ENCODE data around the gene ROR1. TPM values are rescaled to one million over a fixed set of nuclear protein-coding genes. Genes with fewer than 3 reads are reported as not detected.

The ROR1 gene
- total RNA-seq, 2 donors from 2014 or later = 0.25 TPM; not detected in 1

DNA sequence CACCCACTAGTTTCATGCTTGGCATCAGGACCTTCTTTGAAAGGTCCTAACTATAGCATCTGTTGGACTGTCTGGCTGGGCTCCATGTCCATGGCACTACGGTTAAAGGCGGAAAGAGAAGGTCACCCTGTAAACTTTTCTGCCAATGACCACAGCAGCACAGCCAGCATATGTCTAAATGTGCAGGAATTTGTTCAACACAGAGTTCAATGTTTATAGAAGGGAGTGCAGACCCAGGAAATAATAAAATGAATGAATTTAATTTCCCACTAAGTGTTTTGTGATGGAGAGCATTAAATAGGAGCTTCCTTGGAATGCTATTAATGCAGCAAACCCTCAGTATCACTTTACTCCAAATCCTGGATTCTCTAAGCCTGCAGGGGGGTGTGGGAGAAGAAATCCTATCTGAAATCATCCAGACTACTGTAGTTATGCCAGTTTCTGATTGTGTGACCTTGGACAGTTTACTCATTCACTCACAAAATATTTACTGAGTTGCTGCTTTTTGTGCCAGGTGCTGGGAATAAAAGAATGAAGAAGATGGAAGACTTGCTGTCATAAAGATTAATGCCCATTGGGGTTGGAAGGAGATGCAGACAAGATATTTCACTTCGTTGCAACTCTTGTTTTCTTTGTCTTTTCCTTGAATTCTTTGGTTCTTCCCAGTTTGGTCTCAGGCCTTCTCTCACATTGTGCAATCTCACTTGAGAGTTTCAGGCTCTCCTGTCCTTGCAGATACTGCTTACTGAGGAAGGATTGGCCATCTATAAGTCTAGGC lies 195.0 kb downstream of the ROR1 start:
- DNase-seq (ENCODE audit: low spot score in 2 of 2) (no peak), ATAC-seq (no peak)
- H3K27ac Mint-ChIP-seq = no peak overlapping the region
- no peaks in the 10 kb centered on the region for H3K36me3 Mint-ChIP-seq
- no peaks in the 10 kb centered on the region for H3K9me3 Mint-ChIP-seq

DNA sequence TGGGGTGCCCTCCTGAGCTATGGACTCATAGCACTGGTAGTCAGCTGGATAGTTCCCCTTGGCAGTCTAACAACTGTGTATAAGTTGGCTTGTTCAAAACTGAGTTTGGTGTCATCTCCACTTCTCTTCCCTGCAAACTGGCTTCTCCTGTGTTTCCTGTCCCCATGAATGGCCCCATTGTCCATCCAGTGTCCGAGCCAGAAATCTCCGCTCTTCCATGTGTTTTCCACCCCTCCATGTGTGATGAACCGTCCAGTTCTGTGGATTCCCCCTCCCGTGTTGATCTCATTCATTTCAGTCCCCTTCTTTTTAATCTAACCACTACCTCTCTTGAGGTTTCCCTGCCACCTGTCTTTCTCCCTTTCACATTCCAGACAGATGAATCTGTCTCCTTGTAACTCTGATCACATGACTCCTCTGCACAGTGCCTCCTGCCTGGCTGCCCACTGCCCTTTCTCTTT lies 195.7 kb downstream of the ROR1 start:
- no peak overlapping the region for H3K27ac Mint-ChIP-seq
- DNase-seq (ENCODE audit: low spot score in 2 of 2) (no peak), ATAC-seq (no peak)
- no peaks in the 10 kb centered on the region for H3K9me3 Mint-ChIP-seq
- H3K36me3 Mint-ChIP-seq = no peaks in the 10 kb centered on the region

DNA sequence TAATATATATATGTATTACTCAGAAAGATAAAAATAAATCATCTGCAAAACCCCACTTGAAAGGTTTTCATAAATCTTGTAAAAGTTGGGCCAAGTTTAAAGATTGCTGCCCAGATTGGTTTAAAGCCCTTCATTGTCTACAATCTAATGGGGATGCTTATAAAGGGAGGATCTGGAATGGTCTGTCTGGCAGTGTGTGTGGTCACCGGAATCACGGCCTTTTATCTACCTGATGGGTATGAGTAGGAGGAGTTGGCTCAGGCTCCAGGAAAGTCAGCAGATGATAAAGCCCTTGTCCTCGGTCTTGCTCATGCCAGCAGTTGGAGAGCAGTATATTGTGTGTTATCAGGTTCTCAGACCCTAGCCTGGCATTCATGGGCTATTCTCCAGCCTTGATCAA lies 197.7 kb downstream of the ROR1 start:
- Mint-ChIP-seq H3K27ac (no peak overlapping the region), H3K36me3 (no peaks in the 10 kb centered on the region), H3K9me3 (peaks cover 0 to under 1% of the 10 kb centered on the region in 2 donors)
- ATAC-seq (no peak), DNase-seq (ENCODE audit: low spot score in 2 of 2) (no peak)

DNA sequence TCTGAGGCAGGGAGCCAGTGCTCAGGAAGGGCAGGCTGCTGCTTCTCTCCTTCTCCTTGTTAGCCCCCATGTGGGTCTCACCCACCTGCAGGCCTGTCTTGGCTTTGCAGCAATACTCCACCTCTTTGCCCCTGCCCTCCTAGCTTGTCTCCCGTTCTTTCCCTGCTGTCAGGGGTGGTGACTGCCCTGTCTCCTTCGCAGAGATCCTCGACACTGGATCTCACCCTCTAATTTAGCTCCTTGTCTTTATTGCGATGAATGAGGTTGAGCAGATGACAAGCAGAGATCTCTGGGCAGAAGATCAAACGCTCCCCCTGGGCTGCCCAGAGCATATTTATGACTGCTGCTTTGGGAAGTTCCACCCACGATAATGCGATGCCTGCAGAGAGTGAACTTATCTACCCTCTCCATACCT lies 199.2 kb downstream of the ROR1 start:
- DNase-seq (ENCODE audit: low spot score in 2 of 2) (no peak), ATAC-seq (no peak)
- Mint-ChIP-seq H3K27ac (no peak overlapping the region), H3K9me3 (peaks cover 0 to 5% of the 10 kb centered on the region in 2 donors), H3K36me3 (no peaks in the 10 kb centered on the region)

DNA sequence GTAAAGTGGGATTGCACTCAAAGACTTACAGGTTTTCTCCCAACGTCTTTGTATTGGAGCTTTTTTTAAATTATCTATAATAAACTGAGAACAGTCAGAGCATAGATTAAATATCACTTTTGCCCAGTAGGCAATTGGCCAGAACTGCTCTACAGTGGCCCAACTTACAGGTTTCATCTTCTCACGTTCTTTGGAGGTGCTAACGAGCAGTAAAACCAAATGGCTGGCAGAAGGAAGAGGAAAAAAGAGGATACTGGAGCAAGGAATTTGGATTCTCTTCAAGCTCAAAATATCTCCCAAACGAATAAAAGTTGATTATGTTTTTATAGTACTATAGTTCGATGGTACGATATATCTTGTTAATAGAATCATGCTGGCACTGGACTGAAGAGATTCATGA lies 201.1 kb downstream of the ROR1 start:
- no peak for ATAC-seq

DNA sequence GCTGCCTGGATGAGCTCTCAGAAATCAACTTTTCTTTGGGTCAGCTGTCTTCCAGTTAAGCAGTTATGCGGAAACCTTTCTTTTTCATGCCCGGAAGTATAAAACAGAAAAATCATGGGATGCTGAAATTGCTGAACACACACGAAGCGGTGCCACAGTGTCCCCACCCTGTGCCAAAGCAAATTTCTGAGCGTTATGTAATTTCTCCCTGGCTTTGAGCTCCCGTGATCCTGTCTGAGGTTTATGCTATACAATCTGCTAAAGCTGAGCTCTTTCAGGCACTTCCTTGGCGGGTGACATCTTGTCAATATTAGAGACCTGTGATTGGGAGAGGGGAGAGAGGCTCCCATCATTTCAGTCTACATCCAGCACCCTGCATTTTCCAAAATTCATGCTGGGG lies 201.7 kb downstream of the ROR1 start:
- H3K36me3 Mint-ChIP-seq = no peaks in the 10 kb centered on the region
- H3K9me3 Mint-ChIP-seq = peaks cover 0 to 5% of the 10 kb centered on the region in 2 donors
- ATAC-seq = no peak
- H3K27ac Mint-ChIP-seq = no peak overlapping the region
- DNase-seq (ENCODE audit: low spot score in 2 of 2) = no peak

More for the DNA sequence above, 201.1 kb downstream of the ROR1 start:
- no peak for DNase-seq (ENCODE audit: low spot score in 2 of 2)
- Mint-ChIP-seq H3K27ac (no peak overlapping the region), H3K36me3 (no peaks in the 10 kb centered on the region), H3K9me3 (peaks cover 0 to 5% of the 10 kb centered on the region in 2 donors)

DNA sequence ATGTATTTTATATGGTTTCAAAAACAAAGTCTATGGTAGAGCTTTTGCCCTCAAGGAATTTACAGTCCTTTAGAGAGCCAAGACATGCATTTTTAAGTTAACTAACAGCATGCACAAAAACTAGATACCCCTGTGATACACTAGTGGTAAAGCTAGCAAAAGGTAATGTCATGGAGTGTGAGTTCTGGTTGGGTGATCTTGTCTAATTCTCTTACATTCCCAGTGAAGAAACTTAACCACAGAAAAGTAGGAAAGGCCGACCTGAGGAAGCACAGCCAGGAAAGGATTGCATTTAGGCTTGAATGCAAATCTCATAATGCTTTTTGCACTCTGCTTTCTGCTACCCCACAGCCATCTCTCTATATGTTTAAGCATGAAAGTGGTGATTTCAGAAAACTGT lies 202.2 kb downstream of the ROR1 start:
- ATAC-seq (no peak), DNase-seq (ENCODE audit: low spot score in 2 of 2) (no peak)
- peaks cover 0 to 5% of the 10 kb centered on the region in 2 donors for H3K9me3 Mint-ChIP-seq
- H3K36me3 Mint-ChIP-seq = no peaks in the 10 kb centered on the region
- H3K27ac Mint-ChIP-seq = no peak overlapping the region

DNA sequence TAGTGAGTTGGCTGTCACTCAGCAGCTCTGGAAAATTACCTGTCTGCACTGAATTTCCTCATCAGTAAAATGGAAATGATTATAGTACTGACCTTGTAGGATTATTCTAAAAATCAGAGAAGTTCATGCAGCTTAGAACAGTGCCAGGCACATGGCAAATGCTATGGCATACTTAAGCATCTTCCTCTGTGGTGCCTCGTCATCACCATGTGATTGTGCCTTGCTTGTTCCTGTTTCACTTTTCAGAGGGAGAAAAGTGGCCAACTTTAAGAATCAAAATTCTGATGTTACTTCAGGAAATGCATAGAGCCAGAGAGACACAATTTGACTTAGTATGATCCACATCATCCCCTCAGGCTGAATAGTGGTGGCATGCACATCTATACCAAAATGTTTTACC lies 203.6 kb downstream of the ROR1 start:
- no peak for DNase-seq (ENCODE audit: low spot score in 2 of 2)
- H3K27ac Mint-ChIP-seq = no peak overlapping the region
- peaks cover 0 to 5% of the 10 kb centered on the region in 2 donors for H3K9me3 Mint-ChIP-seq
- ATAC-seq = no peak
- no peaks in the 10 kb centered on the region for H3K36me3 Mint-ChIP-seq

DNA sequence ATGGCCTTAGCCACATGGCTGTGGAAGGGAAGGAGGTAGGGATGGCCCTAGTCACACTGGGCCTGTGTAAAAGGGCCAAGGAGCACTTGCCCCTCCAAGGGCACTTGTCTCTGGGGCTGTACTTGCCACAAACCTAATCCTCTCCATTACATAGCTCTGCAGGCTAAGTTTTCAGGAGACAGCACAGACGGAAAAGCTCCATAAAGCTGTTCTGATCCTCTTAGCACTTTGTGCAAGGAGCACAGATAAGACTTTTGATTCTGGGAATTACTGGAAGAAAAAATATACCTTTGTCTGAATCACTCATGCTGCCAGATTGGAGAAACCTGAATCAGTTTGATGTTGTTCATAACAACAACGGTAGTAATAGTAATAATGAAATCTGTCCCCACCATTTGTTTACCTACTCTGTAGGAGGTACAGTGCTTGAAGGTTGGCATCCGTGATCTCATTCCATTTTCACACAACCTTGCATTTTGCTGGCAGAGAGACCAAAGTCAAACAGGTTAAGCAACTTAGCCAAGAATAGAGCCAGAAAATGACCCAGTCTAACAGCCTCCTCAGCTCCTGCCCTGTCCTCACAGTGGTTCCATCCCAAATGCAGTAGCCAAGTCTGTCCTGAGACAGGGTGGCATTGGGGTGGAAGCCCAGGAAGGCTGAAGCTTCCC lies 207.1 kb downstream of the ROR1 start:
- no peak for DNase-seq (ENCODE audit: low spot score in 2 of 2)
- no peak for ATAC-seq
- Mint-ChIP-seq H3K9me3 (peaks cover 0 to 5% of the 10 kb centered on the region in 2 donors), H3K36me3 (no peaks in the 10 kb centered on the region), H3K27ac (no peak overlapping the region)

DNA sequence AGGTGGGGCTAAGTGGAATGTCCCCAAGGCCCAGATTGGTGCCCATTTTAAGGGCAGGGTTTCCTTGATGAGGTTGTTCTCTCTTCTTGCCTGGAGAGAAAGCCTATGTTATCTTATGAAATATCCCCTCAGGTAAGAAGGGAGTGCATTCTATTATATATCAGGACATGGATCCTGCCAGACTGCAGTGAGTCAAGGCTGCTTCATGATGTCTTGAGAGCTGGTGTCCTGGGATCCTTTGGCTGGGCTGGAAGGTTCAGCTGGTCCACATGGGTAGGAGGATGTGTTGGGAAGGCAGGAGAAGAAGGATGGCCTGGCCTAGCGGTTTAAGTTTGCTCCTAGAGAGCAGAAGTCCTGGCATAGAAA lies 207.6 kb downstream of the ROR1 start:
- peak overlapping the region in 1 of 2 donors; percentile 48 for H3K27ac Mint-ChIP-seq
- peaks cover 0 to 5% of the 10 kb centered on the region in 2 donors for H3K9me3 Mint-ChIP-seq
- ATAC-seq = no peak
- H3K36me3 Mint-ChIP-seq = no peaks in the 10 kb centered on the region
- DNase-seq (ENCODE audit: low spot score in 2 of 2) = no peak

DNA sequence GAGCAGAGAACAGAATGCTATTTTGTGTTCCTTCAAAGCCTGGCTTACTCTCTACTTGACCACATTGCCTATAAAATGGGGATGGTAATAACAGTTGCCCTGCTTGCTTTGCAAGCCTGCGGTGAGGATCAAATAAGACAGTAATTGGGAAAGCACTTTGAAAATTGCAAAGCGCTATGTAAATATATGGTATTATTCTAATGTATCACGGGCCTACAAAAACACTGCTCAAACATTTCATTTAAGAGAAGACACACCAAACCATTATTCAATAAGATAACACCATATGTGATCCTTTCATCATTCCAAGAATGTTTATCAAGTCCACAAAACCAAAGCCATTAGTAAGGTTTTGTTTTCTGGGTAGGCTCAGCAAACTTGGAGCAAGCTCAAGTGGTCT lies 208.4 kb downstream of the ROR1 start:
- no peak for ATAC-seq

DNA sequence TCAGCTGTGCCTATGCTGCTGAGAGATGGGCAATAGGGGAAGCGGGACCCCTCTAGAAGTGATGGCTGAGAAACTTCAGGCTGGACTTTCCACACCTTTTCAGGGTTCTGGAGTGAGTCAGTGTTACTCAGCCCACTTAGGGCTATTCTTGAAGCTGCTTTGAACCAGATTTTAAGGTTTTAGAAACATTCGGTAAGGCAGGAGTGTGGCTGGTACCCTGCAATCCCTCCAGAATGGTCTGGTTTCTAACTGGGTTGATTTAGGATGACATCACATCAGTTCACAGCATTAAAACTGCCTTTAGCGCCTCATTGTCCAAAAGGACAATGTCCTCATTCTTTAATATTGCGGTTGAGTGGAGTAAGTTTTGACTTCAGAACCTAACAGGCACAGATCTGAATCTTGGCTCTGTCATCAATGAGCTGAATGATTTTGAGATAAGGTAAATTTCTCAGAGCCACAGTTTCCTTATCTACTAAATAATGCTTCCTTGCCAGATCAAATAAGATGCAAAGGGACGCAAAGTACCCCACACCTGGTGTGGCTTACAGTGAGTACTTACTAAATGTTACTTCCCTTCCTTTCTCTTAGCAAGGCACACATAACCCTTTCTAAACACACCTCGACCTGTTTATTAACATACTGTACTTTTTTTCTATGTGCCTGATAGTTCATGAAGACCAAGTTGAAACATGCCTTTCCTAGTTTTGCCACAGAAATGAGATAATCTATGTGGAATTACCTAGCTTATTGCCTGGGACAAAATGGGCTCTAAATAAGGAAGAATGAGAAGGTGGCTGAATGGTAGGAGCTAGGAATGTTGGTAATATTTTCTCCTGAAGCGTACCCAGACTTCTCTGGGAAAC lies 209.8 kb downstream of the ROR1 start:
- H3K9me3 Mint-ChIP-seq = no peaks in the 10 kb centered on the region
- ATAC-seq (no peak), DNase-seq (ENCODE audit: low spot score in 2 of 2) (no peak)
- H3K27ac Mint-ChIP-seq = no peak overlapping the region
- no peaks in the 10 kb centered on the region for H3K36me3 Mint-ChIP-seq

More for the DNA sequence above, 208.4 kb downstream of the ROR1 start:
- Mint-ChIP-seq H3K27ac (no peak overlapping the region), H3K9me3 (no peaks in the 10 kb centered on the region), H3K36me3 (no peaks in the 10 kb centered on the region)
- DNase-seq (ENCODE audit: low spot score in 2 of 2) = no peak

DNA sequence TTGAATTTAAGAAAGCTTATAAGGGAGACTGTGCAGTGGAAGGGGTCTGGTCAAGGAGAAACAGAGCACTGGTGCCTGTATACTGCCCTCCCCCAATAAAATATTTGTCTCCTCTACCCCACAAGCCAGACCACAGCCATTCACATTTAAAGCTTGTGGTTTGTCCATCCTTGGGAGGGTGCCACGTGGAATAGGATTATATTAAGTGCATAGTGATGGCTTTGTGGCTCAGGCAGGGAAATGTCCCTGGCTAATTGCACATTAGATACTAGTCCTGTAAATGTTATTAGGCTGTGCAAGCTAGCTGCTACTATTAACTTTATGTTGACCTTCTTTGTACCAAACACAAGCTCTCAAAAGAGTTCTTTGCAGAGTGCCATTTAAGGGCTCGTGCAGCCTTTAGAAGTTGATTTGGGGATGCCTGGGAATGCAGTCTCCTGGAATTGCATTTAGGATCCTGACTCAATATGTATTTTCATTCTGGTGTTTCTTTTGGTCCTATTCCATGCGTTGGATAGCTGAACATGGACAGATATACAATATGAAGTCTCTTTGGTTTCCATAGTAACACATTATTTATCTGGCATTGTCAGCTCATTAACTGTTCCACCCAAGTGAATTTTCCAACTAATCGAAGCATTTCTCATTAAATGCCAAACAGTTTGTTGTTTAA lies 210.6 kb downstream of the ROR1 start:
- ATAC-seq (no peak), DNase-seq (ENCODE audit: low spot score in 2 of 2) (no peak)
- H3K36me3 Mint-ChIP-seq = no peaks in the 10 kb centered on the region
- H3K9me3 Mint-ChIP-seq = peaks cover under 1 to 1% of the 10 kb centered on the region in 2 donors
- H3K27ac Mint-ChIP-seq = no peak overlapping the region

DNA sequence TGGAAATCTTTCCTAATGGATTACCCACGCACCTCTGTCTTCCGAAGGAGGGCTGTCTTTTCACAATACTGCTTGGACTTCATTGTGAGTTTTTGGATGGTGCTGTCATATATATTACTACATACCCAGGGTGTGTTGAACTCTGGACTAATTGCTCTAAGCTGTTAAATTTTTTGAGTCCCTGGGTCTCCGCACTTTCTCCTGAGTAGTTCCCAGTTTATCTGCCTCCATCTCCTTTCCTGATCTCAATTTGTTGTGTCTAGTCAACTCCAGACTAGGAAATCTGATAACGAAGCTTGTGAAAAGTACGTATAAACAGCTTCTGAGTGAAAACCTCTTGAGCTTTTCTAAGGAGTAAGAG lies 211.1 kb downstream of the ROR1 start:
- H3K27ac Mint-ChIP-seq = no peak overlapping the region
- DNase-seq (ENCODE audit: low spot score in 2 of 2) = no peak
- H3K9me3 Mint-ChIP-seq = peaks cover 5% of the 10 kb centered on the region in 2 donors
- H3K36me3 Mint-ChIP-seq = no peaks in the 10 kb centered on the region
- ATAC-seq = no peak

DNA sequence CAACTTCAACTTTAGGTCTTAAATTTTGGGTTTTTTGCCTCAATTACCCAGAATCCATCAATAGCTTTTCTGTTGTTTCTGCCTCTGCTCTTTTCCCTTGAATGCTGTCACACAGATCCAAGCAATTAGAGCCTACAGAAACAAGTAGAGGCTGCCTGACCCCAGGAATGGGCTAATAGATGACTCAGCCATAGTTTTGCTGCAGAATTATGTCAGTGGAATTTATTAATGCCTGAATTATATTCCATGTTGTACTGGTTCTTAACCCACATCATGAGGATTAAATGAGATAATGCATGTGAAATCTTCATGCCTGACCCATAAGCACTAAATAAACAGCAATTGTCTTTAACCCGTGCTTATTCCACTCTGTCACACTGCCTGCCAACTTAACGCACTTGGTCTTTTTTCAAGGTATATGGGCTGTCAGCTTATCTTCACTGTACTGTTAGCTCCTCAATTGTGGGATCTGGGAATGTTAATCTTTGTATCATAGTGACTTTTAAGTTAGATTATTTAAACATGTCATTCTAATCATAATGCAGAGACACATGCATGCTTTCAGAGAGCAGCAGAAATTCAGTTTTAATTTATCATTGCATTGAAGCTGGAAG lies 213.3 kb downstream of the ROR1 start:
- no peaks in the 10 kb centered on the region for H3K36me3 Mint-ChIP-seq
- H3K9me3 Mint-ChIP-seq = peaks cover 5 to 6% of the 10 kb centered on the region in 2 donors
- DNase-seq (ENCODE audit: low spot score in 2 of 2) (no peak), ATAC-seq (no peak)
- H3K27ac Mint-ChIP-seq = no peak overlapping the region

DNA sequence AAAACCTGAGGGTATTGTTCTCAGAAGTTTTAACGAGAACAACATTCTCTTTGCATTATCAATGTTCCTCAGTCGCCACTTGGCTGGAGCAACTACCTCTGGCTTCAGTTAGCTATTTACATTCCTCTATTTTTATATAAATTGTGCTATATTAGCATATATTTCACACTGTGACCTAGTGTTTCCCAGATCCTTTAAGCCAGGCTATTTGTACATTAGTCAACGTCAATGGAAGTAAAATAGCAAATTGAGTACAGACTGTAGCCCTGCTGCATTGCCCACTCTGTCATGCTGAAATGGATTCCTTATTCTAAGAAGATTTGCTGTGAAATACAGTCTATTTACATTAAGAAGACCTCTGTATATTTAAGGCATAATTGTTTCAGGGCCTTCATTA lies 213.8 kb downstream of the ROR1 start:
- H3K9me3 Mint-ChIP-seq = peaks cover 5 to 6% of the 10 kb centered on the region in 2 donors
- no peaks in the 10 kb centered on the region for H3K36me3 Mint-ChIP-seq
- H3K27ac Mint-ChIP-seq = no peak overlapping the region
- DNase-seq (ENCODE audit: low spot score in 2 of 2) (no peak), ATAC-seq (no peak)
